GM23338 (cell line): ENCODE measurements around the gene GUCY1A1. TPM values are rescaled to one million over a fixed set of nuclear protein-coding genes. Genes with fewer than 3 reads are reported as not detected.

ENCODE experiments used
- ATAC-seq: fragments of 200-7000 bp; cut with Tn5 transposase; 3 replicates; pipeline ENCODE4 v1.9.1; 2020
- DNase-seq: peaks from one replicate; pipeline ENCODE4 v3.0.0-alpha.2; 2015; ENCODE audit warnings: low spot score
- H2AFZ ChIP-seq: fragments of 200-600 bp; sonication (generic); 2 replicates; pipeline ENCODE4 v1.8.0; 2016; ENCODE audit warnings: antibody characterized with exemption, mild to moderate bottlenecking, moderate library complexity
- H3F3A ChIP-seq: fragments of 200-600 bp; sonication (generic); replicated peaks from 2 replicates; pipeline ENCODE4 v1.8.0; 2017; ENCODE audit warnings: antibody characterized with exemption, mixed run types, low read depth
- H3K27ac ChIP-seq: fragments of 200-600 bp; sonication (generic); 2 replicates; pipeline ENCODE4 v1.6.1; 2016; ENCODE audit warnings: low read depth
- H3K27me3 ChIP-seq: fragments of 200-600 bp; sonication (generic); 2 replicates; pipeline ENCODE4 v1.8.0; 2016; ENCODE audit warnings: mild to moderate bottlenecking, mixed run types, moderate library complexity; ENCODE audit not compliant: insufficient read depth
- H3K36me3 ChIP-seq: fragments of 200-600 bp; sonication (generic); 2 replicates; pipeline ENCODE4 v1.8.0; 2016; ENCODE audit warnings: mild to moderate bottlenecking; ENCODE audit not compliant: insufficient read depth
- H3K4me1 ChIP-seq: fragments of 200-600 bp; sonication (generic); 2 replicates; pipeline ENCODE4 v1.8.0; 2016; ENCODE audit warnings: mild to moderate bottlenecking, moderate library complexity; ENCODE audit not compliant: insufficient read depth
- H3K4me2 ChIP-seq: fragments of 200-600 bp; sonication (generic); 2 replicates; pipeline ENCODE4 v1.7.1; 2017; ENCODE audit warnings: mixed run types
- H3K4me3 ChIP-seq: fragments of 200-600 bp; sonication (generic); 2 replicates; pipeline ENCODE4 v1.6.1; 2016; ENCODE audit warnings: mixed run types
- H3K79me2 ChIP-seq: fragments of 200-600 bp; sonication (generic); replicated peaks from 2 replicates; pipeline ENCODE4 v1.8.0; 2017; ENCODE audit warnings: mild to moderate bottlenecking; ENCODE audit not compliant: insufficient read depth
- H3K9me2 ChIP-seq: fragments of 200-600 bp; sonication (generic); 2 replicates; pipeline ENCODE4 v1.8.0; 2017; ENCODE audit not compliant: insufficient read depth
- H4K20me1 ChIP-seq: fragments of 200-600 bp; sonication (generic); replicated peaks from 2 replicates; pipeline ENCODE4 v1.8.0; 2017; ENCODE audit warnings: mild to moderate bottlenecking; ENCODE audit not compliant: insufficient read depth
- H3K27ac Mint-ChIP-seq: 2 replicates; pipeline ENCODE4 v1.8.0; 2020; ENCODE audit warnings: inconsistent platforms, mild to moderate bottlenecking, moderate library complexity, mixed read lengths
- H3K27me3 Mint-ChIP-seq: 3 replicates; pipeline ENCODE4 v1.8.0; 2022; ENCODE audit warnings: low read depth, mild to moderate bottlenecking, moderate library complexity, mixed read lengths, inconsistent platforms; ENCODE audit not compliant: insufficient read depth, poor library complexity
- H3K36me3 Mint-ChIP-seq: 3 replicates; pipeline ENCODE4 v1.8.0; 2021; ENCODE audit warnings: low read depth, mild to moderate bottlenecking, inconsistent platforms, moderate library complexity, mixed read lengths
- H3K4me1 Mint-ChIP-seq: 3 replicates; pipeline ENCODE4 v1.8.0; 2020; ENCODE audit warnings: mild to moderate bottlenecking, inconsistent platforms, mixed read lengths
- H3K4me3 Mint-ChIP-seq: 3 replicates; pipeline ENCODE4 v1.8.0; 2021; ENCODE audit warnings: moderate library complexity, mild to moderate bottlenecking, inconsistent platforms, mixed read lengths
- H3K9me3 Mint-ChIP-seq: 3 replicates; pipeline ENCODE4 v1.8.0; 2020; ENCODE audit warnings: moderate library complexity, mild to moderate bottlenecking, inconsistent platforms, mixed read lengths
- EZH2 ChIP-seq: fragments of 200-600 bp; sonication (generic); IDR thresholded peaks from one replicate; pipeline ENCODE4 v1.8.0; 2017; ENCODE audit warnings: antibody characterized with exemption, mild to moderate bottlenecking, low read depth; ENCODE audit not compliant: unreplicated experiment
- EZH2phosphoT487 ChIP-seq: fragments of 200-600 bp; sonication (generic); IDR thresholded peaks from one replicate; pipeline ENCODE4 v1.8.1; 2018; ENCODE audit warnings: antibody characterized with exemption; ENCODE audit not compliant: unreplicated experiment
- STAT1 ChIP-seq: IDR thresholded peaks from one replicate; pipeline ENCODE4 v1.6.1; 2016; ENCODE audit warnings: antibody characterized with exemption; ENCODE audit not compliant: unreplicated experiment
- ZNF114 ChIP-seq: fragments of 250-450 bp; sonication (Bioruptor Pico); IDR thresholded peaks from 2 replicates; pipeline ENCODE4 v1.5.0; 2020; ENCODE audit warnings: mild to moderate bottlenecking, moderate library complexity
- polyA plus RNA-seq: library from polyadenylated mRNA; unstranded; fragments of >200 nt; fragmentation: Nextera tagmentation; extraction: Ambion mirVana; gene quantifications from 2 replicates; pipeline ENCODE4 v1.2.1, GENCODE V29; 2016
- total RNA-seq: library from RNA; depleted of rRNA; stranded (reverse); fragments of >200 nt; shearing (Covaris generic); gene quantifications from 2 replicates; pipeline ENCODE4 v1.2.3, GENCODE V29; 2014
- TF ChIP-seq, protein P1 (sequence below): IDR thresholded peaks from 2 replicates; pipeline ENCODE4 v1.6.1; 2016; ENCODE audit warnings: antibody characterized with exemption
- TF ChIP-seq, protein P2 (sequence below): IDR thresholded peaks from one replicate; pipeline ENCODE4 v1.6.1; 2018; ENCODE audit warnings: antibody characterized with exemption; ENCODE audit not compliant: unreplicated experiment
- TF ChIP-seq, protein P3 (sequence below): fragments of 250-450 bp; sonication (Bioruptor Pico); IDR thresholded peaks from 2 replicates; pipeline ENCODE4 v1.5.0; 2020; ENCODE audit warnings: mild to moderate bottlenecking, moderate library complexity

The GUCY1A1 gene
- total and polyA plus RNA-seq, 2 experiments from 2014 or later: not detected

DNA sequence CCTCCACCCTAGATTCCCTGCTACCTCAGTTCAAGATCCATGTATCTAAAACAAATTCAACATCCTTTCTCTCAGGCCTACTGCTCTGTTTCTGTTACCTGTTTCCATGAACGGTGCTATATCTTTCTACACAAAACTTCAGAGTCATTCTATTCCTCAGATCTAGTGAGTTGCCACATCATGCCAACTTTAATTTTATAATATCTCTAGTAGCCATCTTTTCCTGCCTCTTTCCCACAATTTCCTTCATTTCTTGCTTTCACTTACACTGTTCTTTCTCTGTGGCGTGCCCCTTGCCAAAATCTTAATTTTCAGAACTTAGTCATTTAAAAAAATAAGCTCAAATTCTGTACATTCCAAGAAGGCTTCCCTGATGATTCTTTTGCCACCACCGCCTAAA is 15.2 kb downstream of the GUCY1A1 start:
- Mint-ChIP-seq H3K4me3 (no peak overlapping the region), H3K36me3 (no peaks in the 10 kb centered on the region), H3K27ac (no peak overlapping the region), H3K4me1 (no peaks in the 10 kb centered on the region), H3K27me3 (peaks cover 2% of the 10 kb centered on the region), H3K9me3 (no peaks in the 10 kb centered on the region)
- no peaks in the 10 kb centered on the region for H3K27me3 ChIP-seq
- H3K4me2 ChIP-seq: no peak overlapping the region
- H2AFZ ChIP-seq: no peak overlapping the region; the same call in 1 of the 2 replicates
- TF ChIP-seq, protein P1, sequence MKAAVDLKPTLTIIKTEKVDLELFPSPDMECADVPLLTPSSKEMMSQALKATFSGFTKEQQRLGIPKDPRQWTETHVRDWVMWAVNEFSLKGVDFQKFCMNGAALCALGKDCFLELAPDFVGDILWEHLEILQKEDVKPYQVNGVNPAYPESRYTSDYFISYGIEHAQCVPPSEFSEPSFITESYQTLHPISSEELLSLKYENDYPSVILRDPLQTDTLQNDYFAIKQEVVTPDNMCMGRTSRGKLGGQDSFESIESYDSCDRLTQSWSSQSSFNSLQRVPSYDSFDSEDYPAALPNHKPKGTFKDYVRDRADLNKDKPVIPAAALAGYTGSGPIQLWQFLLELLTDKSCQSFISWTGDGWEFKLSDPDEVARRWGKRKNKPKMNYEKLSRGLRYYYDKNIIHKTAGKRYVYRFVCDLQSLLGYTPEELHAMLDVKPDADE: no peak
- DNase-seq (no peak), ATAC-seq (no peak)
- no peak overlapping the region for H3K4me3 ChIP-seq
- no peak overlapping the region for H3K27ac ChIP-seq
- no peaks in the 10 kb centered on the region; the same call in 1 of the 2 replicates for H3K9me2 ChIP-seq
- no peaks in the 10 kb centered on the region for H3K36me3 ChIP-seq
- no peaks in the 10 kb centered on the region for H3F3A ChIP-seq
- H4K20me1 ChIP-seq: no peaks in the 10 kb centered on the region
- no peaks in the 10 kb centered on the region for H3K79me2 ChIP-seq
- H3K4me1 ChIP-seq: no peaks in the 10 kb centered on the region

DNA sequence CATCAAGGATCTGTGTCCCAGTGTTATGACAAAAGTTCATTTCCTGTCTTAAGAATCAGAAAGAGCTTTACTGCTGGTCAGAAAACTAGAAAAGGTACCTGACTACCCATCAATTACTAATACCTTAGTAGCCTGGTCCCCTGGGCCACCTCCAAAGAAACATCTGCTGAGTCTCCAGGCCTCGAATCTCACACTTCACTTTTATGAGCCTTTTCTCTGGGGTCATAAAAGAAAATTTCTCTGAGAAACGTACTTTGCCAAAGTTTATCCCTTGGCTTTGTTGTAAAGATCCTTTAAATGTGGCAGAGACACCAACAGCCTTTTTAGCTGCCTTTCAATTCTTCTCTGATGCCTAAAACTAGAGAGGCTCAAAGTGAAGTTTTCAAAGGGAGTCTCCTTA is 17.8 kb downstream of the GUCY1A1 start:
- no peak for ATAC-seq
- H3K27ac Mint-ChIP-seq: no peak overlapping the region
- H3K79me2 ChIP-seq: no peaks in the 10 kb centered on the region
- no peaks in the 10 kb centered on the region for H4K20me1 ChIP-seq
- no peaks in the 10 kb centered on the region for H3K9me3 Mint-ChIP-seq
- no peak for DNase-seq
- H3K27ac ChIP-seq: no peak overlapping the region
- H3K4me2 ChIP-seq: no peak overlapping the region
- H3K9me2 ChIP-seq: no peaks in the 10 kb centered on the region; the same call in 1 of the 2 replicates
- H3K4me3 ChIP-seq: no peak overlapping the region
- no peaks in the 10 kb centered on the region for H3F3A ChIP-seq
- H3K27me3 Mint-ChIP-seq: peaks cover 2% of the 10 kb centered on the region
- no peak overlapping the region for H3K4me3 Mint-ChIP-seq
- H3K36me3 ChIP-seq: no peaks in the 10 kb centered on the region
- no peak overlapping the region for H2AFZ ChIP-seq
- no peaks in the 10 kb centered on the region for H3K27me3 ChIP-seq
- no peaks in the 10 kb centered on the region for H3K4me1 ChIP-seq
- H3K36me3 Mint-ChIP-seq: no peaks in the 10 kb centered on the region
- no peaks in the 10 kb centered on the region for H3K4me1 Mint-ChIP-seq
- no peak for TF ChIP-seq EZH2
- no peak for TF ChIP-seq ZNF114 (CRISPR knock-in tag)
- TF ChIP-seq, protein P2, sequence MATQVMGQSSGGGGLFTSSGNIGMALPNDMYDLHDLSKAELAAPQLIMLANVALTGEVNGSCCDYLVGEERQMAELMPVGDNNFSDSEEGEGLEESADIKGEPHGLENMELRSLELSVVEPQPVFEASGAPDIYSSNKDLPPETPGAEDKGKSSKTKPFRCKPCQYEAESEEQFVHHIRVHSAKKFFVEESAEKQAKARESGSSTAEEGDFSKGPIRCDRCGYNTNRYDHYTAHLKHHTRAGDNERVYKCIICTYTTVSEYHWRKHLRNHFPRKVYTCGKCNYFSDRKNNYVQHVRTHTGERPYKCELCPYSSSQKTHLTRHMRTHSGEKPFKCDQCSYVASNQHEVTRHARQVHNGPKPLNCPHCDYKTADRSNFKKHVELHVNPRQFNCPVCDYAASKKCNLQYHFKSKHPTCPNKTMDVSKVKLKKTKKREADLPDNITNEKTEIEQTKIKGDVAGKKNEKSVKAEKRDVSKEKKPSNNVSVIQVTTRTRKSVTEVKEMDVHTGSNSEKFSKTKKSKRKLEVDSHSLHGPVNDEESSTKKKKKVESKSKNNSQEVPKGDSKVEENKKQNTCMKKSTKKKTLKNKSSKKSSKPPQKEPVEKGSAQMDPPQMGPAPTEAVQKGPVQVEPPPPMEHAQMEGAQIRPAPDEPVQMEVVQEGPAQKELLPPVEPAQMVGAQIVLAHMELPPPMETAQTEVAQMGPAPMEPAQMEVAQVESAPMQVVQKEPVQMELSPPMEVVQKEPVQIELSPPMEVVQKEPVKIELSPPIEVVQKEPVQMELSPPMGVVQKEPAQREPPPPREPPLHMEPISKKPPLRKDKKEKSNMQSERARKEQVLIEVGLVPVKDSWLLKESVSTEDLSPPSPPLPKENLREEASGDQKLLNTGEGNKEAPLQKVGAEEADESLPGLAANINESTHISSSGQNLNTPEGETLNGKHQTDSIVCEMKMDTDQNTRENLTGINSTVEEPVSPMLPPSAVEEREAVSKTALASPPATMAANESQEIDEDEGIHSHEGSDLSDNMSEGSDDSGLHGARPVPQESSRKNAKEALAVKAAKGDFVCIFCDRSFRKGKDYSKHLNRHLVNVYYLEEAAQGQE: no peak
- no peak for TF ChIP-seq STAT1
- TF ChIP-seq, protein P3, sequence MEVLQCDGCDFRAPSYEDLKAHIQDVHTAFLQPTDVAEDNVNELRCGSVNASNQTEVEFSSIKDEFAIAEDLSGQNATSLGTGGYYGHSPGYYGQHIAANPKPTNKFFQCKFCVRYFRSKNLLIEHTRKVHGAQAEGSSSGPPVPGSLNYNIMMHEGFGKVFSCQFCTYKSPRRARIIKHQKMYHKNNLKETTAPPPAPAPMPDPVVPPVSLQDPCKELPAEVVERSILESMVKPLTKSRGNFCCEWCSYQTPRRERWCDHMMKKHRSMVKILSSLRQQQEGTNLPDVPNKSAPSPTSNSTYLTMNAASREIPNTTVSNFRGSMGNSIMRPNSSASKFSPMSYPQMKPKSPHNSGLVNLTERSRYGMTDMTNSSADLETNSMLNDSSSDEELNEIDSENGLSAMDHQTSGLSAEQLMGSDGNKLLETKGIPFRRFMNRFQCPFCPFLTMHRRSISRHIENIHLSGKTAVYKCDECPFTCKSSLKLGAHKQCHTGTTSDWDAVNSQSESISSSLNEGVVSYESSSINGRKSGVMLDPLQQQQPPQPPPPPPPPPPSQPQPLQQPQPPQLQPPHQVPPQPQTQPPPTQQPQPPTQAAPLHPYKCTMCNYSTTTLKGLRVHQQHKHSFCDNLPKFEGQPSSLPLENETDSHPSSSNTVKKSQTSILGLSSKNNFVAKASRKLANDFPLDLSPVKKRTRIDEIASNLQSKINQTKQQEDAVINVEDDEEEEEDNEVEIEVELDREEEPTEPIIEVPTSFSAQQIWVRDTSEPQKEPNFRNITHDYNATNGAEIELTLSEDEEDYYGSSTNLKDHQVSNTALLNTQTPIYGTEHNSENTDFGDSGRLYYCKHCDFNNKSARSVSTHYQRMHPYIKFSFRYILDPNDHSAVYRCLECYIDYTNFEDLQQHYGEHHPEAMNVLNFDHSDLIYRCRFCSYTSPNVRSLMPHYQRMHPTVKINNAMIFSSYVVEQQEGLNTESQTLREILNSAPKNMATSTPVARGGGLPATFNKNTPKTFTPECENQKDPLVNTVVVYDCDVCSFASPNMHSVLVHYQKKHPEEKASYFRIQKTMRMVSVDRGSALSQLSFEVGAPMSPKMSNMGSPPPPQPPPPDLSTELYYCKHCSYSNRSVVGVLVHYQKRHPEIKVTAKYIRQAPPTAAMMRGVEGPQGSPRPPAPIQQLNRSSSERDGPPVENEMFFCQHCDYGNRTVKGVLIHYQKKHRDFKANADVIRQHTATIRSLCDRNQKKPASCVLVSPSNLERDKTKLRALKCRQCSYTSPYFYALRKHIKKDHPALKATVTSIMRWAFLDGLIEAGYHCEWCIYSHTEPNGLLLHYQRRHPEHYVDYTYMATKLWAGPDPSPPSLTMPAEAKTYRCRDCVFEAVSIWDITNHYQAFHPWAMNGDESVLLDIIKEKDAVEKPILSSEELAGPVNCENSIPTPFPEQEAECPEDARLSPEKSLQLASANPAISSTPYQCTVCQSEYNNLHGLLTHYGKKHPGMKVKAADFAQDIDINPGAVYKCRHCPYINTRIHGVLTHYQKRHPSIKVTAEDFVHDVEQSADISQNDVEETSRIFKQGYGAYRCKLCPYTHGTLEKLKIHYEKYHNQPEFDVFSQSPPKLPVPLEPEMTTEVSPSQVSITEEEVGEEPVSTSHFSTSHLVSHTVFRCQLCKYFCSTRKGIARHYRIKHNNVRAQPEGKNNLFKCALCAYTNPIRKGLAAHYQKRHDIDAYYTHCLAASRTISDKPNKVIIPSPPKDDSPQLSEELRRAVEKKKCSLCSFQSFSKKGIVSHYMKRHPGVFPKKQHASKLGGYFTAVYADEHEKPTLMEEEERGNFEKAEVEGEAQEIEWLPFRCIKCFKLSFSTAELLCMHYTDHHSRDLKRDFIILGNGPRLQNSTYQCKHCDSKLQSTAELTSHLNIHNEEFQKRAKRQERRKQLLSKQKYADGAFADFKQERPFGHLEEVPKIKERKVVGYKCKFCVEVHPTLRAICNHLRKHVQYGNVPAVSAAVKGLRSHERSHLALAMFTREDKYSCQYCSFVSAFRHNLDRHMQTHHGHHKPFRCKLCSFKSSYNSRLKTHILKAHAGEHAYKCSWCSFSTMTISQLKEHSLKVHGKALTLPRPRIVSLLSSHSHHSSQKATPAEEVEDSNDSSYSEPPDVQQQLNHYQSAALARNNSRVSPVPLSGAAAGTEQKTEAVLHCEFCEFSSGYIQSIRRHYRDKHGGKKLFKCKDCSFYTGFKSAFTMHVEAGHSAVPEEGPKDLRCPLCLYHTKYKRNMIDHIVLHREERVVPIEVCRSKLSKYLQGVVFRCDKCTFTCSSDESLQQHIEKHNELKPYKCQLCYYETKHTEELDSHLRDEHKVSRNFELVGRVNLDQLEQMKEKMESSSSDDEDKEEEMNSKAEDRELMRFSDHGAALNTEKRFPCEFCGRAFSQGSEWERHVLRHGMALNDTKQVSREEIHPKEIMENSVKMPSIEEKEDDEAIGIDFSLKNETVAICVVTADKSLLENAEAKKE (CRISPR knock-in tag): no peak
- TF ChIP-seq, protein P1: no peak
- no peak for TF ChIP-seq EZH2phosphoT487
